Activated CD8-positive, alpha-beta memory T cell treated with anti-CD3 and anti-CD28 coated beads for 36 hours (primary cell): ENCODE data around the gene SORCS2. TPM values are rescaled to one million over a fixed set of nuclear protein-coding genes. Genes with fewer than 3 reads are reported as not detected.

Source experiments
- CTCF ChIA-PET: fragments of 350-600 bp; sonication (Branson Sonifier 250); formaldehyde crosslinking; loops from one replicate; lab custom pipeline; 2021; ENCODE audit warnings: antibody characterized with exemption; lab: Charles Lee
- POLR2A ChIA-PET: fragments of 350-600 bp; sonication (Branson Sonifier 250); formaldehyde crosslinking; loops from one replicate; lab custom pipeline; 2021; ENCODE audit warnings: antibody characterized with exemption; lab: Charles Lee
- total RNA-seq, 2 experiments: library from RNA; stranded (reverse); gene quantifications; one replicate each; pipeline ENCODE4 v1.2.3, GENCODE V29; 2021

SORCS2 gene
- total RNA-seq, 2 experiments from 2014 or later: not detected

GRCh38 chr4:7368296-7368695, 176.0 kb downstream of the SORCS2 start:
- ChIA-PET CTCF (no interaction called here), POLR2A (no interaction called here)

GRCh38 chr4:7369511-7369910, 177.2 kb downstream of the SORCS2 start:
- CTCF ChIA-PET: no interaction called here
- POLR2A ChIA-PET: no interaction called here

GRCh38 chr4:7370038-7370437, 177.7 kb downstream of the SORCS2 start:
- ChIA-PET CTCF (no interaction called here), POLR2A (no interaction called here)

- CTCF ChIA-PET: no interaction called here
- POLR2A ChIA-PET: no interaction called here
These were observed 179.0 kb downstream of the SORCS2 start for GRCh38 chr4:7371210-7371941.

GRCh38 chr4:7372673-7373072, 180.3 kb downstream of the SORCS2 start:
- POLR2A ChIA-PET: no interaction called here
- CTCF ChIA-PET: no interaction called here

- CTCF ChIA-PET: no interaction called here
- POLR2A ChIA-PET: no interaction called here
These were observed 182.2 kb downstream of the SORCS2 start for GRCh38 chr4:7374571-7374970.

- ChIA-PET CTCF (no interaction called here), POLR2A (no interaction called here)
These were observed 183.1 kb downstream of the SORCS2 start for GRCh38 chr4:7375427-7375826.

GRCh38 chr4:7377223-7377865, 185.0 kb downstream of the SORCS2 start:
- ChIA-PET POLR2A (no interaction called here), CTCF (no interaction called here)

- ChIA-PET POLR2A (no interaction called here), CTCF (no interaction called here)
These were observed 186.8 kb downstream of the SORCS2 start for GRCh38 chr4:7379186-7379585.

GRCh38 chr4:7379719-7380118, 187.4 kb downstream of the SORCS2 start:
- CTCF ChIA-PET: no interaction called here
- POLR2A ChIA-PET: no interaction called here

GRCh38 chr4:7381221-7381889, 189.0 kb downstream of the SORCS2 start:
- CTCF ChIA-PET: no interaction called here
- POLR2A ChIA-PET: no interaction called here

- ChIA-PET CTCF (no interaction called here), POLR2A (no interaction called here)
These were observed 189.7 kb downstream of the SORCS2 start for GRCh38 chr4:7381890-7382633.

GRCh38 chr4:7382634-7383014, 190.3 kb downstream of the SORCS2 start:
- ChIA-PET POLR2A (no interaction called here), CTCF (no interaction called here)

GRCh38 chr4:7383266-7383665, 190.9 kb downstream of the SORCS2 start:
- ChIA-PET CTCF (interaction anchor here (0.9 kb wide), 1 partner anchor 28 kb away, joined by 5 read pairs; no protein-coding TSS in a partner anchor), POLR2A (no interaction called here)

- CTCF ChIA-PET: interaction anchor here (0.9 kb wide), 1 partner anchor 27 kb away, joined by 5 read pairs; no protein-coding TSS in a partner anchor
- POLR2A ChIA-PET: no interaction called here
These were observed 191.9 kb downstream of the SORCS2 start for GRCh38 chr4:7384003-7384928.

- ChIA-PET POLR2A (no interaction called here), CTCF (no interaction called here)
These were observed 192.9 kb downstream of the SORCS2 start for GRCh38 chr4:7384929-7385890.

GRCh38 chr4:7387925-7388324, 195.6 kb downstream of the SORCS2 start:
- ChIA-PET CTCF (no interaction called here), POLR2A (no interaction called here)

GRCh38 chr4:7388627-7389026, 196.3 kb downstream of the SORCS2 start:
- POLR2A ChIA-PET: no interaction called here
- CTCF ChIA-PET: no interaction called here
